Measurements from ENCODE around the gene F2RL3.

F2RL3 gene

DNA sequence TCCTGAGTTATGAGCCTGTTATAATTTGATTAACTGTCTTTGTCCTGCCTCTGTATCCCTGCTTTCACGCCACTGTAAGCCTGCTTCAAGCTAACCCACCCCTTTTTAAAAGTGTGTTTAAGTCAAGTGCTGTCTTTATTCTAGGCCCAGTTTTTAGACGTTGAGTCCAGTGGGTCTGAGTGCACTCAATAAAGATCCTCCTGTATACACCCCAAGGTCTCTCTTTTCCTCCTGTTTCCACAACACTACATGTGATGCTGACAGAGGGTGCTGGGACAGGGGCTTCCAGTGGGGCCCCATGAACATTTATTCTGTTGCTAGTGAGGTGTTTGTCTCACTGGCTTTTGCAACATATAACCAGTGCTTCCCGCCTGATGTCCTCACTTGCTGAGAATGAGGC is 6.7 kb upstream of the F2RL3 start:
- H3K9me3 ChIP-seq (ENCODE audit: severe bottlenecking) = peaks cover 14% of the 10 kb centered on the region
- no peak overlapping the region for H3K27ac ChIP-seq
- TF ChIP-seq CTCF (IDR thresholded peaks at IDR 0.05; ENCODE audit: low read depth, low read length) = no peak
- peaks cover 32% of the 10 kb centered on the region for H3K36me3 ChIP-seq
- DNase-seq = no peak
- no peak overlapping the region for H3K4me3 ChIP-seq (ENCODE audit: low read depth, low read length)
- no peaks in the 10 kb centered on the region for H3K27me3 ChIP-seq (ENCODE audit: insufficient read depth, low read depth, severe bottlenecking)

GRCh38 chr19:16883522-16883921 is 5.3 kb upstream of the F2RL3 start:
- H3K27me3 ChIP-seq (ENCODE audit: insufficient read depth, low read depth, severe bottlenecking) = no peaks in the 10 kb centered on the region
- H3K27ac ChIP-seq = no peak overlapping the region
- TF ChIP-seq CTCF (IDR thresholded peaks at IDR 0.05; ENCODE audit: low read depth, low read length) = no peak

DNA sequence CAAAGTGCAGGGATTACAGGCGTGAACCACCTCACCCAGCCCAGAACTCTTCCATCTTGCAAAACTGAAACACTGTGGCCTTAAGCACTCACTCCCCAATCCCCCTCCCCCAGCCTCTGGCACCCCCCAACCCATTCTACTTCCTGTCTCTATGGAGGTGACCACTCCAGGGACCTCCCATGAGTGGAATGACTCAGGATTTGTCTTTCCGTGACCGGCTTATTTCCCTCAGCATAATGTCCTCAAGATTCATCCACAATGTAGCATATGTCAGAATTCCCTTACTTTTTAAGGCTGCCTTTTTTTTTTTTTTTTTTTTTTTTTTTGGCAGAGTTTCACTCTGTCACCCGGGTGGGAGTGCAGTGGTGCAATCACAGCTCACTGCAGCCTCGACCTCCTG is 3.6 kb upstream of the F2RL3 start:
- no peak for TF ChIP-seq CTCF (IDR thresholded peaks at IDR 0.05; ENCODE audit: low read depth, low read length)
- Histone ChIP-seq H3K27ac (no peak overlapping the region), H3K27me3 (ENCODE audit: insufficient read depth, low read depth, severe bottlenecking) (no peaks in the 10 kb centered on the region), H3K4me3 (ENCODE audit: low read depth, low read length) (no peak overlapping the region), H3K9me3 (ENCODE audit: severe bottlenecking) (peaks cover 14% of the 10 kb centered on the region), H3K36me3 (peaks cover 2% of the 10 kb centered on the region)
- DNase-seq = no peak

More at GRCh38 chr19:16883522-16883921, 5.3 kb upstream of the F2RL3 start:
- no peak overlapping the region for H3K4me3 ChIP-seq (ENCODE audit: low read depth, low read length)
- peaks cover 18% of the 10 kb centered on the region for H3K36me3 ChIP-seq
- no peak for DNase-seq
- H3K9me3 ChIP-seq (ENCODE audit: severe bottlenecking) = peaks cover 14% of the 10 kb centered on the region

- no peak overlapping the region for H3K27ac ChIP-seq
Observed at GRCh38 chr19:16886305-16886880, 2.4 kb upstream of the F2RL3 start.

DNA sequence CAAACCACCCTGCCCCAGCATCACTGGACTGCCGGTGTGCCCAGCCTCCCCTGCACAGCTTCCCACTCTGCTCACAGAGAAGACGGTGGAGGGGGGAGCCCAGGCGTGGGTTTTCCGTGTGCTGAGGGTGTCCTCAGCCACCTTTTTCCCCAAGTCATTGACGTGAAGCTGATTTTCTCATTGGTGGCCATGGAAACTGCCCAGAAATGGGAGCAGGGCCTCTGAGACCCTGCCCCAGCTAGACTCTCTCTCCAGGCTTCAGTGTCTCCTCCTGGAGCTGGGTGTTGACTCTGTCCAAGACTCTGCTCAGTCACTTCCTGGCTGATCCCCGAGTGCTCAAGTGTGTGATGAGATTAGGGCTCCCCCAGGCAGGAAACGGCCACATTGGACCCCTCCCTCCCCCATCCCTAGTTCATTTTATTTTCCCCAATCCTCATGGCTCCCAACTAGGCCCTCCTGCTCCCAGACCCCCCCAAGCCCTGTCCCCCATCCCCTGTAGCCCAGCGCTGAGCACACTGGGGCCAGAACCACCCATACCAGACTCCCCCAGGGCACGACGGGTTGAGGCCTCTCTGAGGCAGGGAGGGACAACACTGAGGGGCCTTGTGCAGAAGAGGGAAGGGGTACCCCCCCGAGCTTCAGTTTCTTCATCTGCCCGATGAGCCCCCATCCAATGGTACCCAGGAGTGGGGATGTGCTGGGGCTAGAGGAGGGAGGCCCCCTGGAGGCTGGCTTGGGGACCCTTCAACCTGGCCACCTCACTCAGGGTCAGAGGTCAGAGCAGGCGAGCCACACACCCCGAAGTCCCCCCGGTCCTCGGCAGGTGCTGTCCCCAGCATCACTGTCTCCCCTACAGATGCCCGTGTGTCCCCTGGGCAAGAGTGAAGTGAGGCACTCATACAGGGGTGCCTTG is 1.2 kb upstream of the F2RL3 start:
- Histone ChIP-seq H3K9me3 (ENCODE audit: severe bottlenecking) (no peaks in the 10 kb centered on the region), H3K4me3 (ENCODE audit: low read depth, low read length) (no peak overlapping the region), H3K27ac (no peak overlapping the region), H3K27me3 (ENCODE audit: insufficient read depth, low read depth, severe bottlenecking) (no peaks in the 10 kb centered on the region), H3K36me3 (no peaks in the 10 kb centered on the region)
- no peak for TF ChIP-seq CTCF (IDR thresholded peaks at IDR 0.05; ENCODE audit: low read depth, low read length)
- DNase-seq = no peak

More at GRCh38 chr19:16886305-16886880, 2.4 kb upstream of the F2RL3 start:
- Histone ChIP-seq H3K9me3 (ENCODE audit: severe bottlenecking) (peaks cover 8% of the 10 kb centered on the region), H3K27me3 (ENCODE audit: insufficient read depth, low read depth, severe bottlenecking) (no peaks in the 10 kb centered on the region), H3K4me3 (ENCODE audit: low read depth, low read length) (no peak overlapping the region), H3K36me3 (no peaks in the 10 kb centered on the region)
- TF ChIP-seq CTCF (IDR thresholded peaks at IDR 0.05; ENCODE audit: low read depth, low read length) = no peak
- DNase-seq = no peak
